ENCODE results near the gene PLCG1. TPM values are rescaled to one million over a fixed set of nuclear protein-coding genes. Genes with fewer than 3 reads are reported as not detected.

PLCG1 gene
- total RNA-seq, result 147 and 274 TPM in 2 replicates

DNA sequence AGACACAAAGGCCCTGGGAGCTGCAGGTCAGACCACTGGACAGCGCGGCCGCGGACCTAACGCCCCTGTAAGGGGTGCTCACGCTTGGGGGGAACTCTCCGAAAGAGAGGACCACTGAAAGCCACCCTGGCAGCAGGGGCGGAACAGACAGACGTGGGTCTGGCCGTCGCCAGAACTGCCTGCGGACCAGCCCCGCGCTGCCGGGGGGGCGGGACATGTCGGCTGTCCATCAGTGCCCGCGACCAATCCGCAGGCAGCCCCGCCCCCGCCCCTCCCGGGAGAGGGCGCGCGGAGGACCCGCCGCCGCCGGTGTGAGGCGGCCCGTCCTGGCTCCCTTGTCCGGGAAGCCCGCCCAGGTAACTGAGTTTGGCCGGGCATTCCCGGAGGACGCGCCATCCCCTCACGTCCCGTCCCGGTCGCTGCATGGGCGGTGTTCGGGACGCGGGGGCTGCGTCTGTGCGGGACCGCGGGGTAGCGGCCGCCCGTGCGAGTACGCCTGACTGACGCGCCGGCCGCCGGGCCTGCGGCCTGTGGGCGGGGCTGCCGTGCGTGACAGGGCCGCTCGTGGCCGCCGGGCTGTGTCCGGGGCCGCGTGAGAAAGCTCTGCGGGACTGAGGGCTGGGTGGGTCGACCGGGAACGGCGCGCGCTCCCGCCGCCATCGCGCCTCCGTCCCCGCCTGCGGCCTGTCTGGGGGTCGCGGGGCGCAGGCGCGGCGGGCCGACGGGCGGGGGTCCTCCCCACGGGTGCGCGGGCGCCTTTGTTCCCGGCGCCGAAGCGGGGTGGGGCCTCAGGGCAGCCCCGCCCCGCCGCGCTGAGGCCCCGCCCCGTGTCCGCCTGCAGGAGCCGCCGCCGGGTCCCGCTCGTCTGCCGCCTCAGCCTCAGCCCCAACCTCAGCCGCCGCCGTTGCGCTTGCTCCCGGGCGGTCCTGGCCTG is at the start of gene PLCG1:
Gene PLCG1, plus strand, starts transcription at position 864 of the 934 bp plus-strand sequence. CDS start 99 bp downstream, outside the sequence.

Other genes with a start within 250 kb of the PLCG1 start
- 14.7 and 41.3 TPM in 2 replicates for gene TOP1, start 108.7 kb upstream of the PLCG1 start, total RNA-seq
- 5.3 and 9.3 TPM in 2 replicates for gene ZHX3, start 180.2 kb downstream of the PLCG1 start, total RNA-seq
- 0.94 and 2.3 TPM in 2 replicates for gene LPIN3, start 203.3 kb downstream of the PLCG1 start, total RNA-seq
- gene EMILIN3, start 229.3 kb downstream of the PLCG1 start, total RNA-seq, result under 0.01 and 0.06 TPM in 2 replicates